CD4-positive, alpha-beta T cell treated with Interleukin-10 for 1 hour (primary cell): ENCODE data around the gene HTT.

ENCODE experiments used
- DNase-seq: peaks from one replicate; pipeline ENCODE4 v3.0.0-alpha.2; 2020

HTT gene

GRCh38 chr4:3074078-3074845, at the start of gene HTT, which contains the start of gene HTT-AS:
HTT (plus strand) TSS chr4:3074681; CDS start chr4:3074826, 145 bp downstream.
HTT-AS (minus strand) TSS chr4:3074538.
- peak; percentile 96 for DNase-seq

- no peak for DNase-seq
Observed at GRCh38 chr4:3025881-3026280, 48.6 kb upstream of the HTT start.

DNA sequence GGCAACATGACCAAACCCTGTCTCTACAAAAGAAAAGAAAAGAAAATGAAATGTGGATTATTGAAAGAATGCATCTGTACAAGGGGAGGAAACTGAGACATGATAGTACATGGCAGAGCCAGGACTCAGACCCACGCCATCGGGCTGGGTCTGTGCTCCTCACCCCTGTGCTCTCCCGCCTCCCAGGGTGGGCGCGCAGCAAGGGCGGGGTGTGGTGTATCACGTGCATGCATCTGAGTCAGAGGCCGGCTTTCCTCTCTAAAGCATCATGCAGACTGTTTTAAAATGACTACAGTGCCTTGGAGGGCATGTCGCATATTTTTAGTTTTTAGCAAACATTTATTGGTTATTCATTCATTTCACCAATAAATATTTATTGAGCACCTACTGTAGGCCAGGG, 47.9 kb upstream of the HTT start:
- no peak for DNase-seq

GRCh38 chr4:3029464-3029863, 45.0 kb upstream of the HTT start:
- DNase-seq, result no peak

- DNase-seq, result no peak
Observed at GRCh38 chr4:3030566-3031356, 43.7 kb upstream of the HTT start.

DNA sequence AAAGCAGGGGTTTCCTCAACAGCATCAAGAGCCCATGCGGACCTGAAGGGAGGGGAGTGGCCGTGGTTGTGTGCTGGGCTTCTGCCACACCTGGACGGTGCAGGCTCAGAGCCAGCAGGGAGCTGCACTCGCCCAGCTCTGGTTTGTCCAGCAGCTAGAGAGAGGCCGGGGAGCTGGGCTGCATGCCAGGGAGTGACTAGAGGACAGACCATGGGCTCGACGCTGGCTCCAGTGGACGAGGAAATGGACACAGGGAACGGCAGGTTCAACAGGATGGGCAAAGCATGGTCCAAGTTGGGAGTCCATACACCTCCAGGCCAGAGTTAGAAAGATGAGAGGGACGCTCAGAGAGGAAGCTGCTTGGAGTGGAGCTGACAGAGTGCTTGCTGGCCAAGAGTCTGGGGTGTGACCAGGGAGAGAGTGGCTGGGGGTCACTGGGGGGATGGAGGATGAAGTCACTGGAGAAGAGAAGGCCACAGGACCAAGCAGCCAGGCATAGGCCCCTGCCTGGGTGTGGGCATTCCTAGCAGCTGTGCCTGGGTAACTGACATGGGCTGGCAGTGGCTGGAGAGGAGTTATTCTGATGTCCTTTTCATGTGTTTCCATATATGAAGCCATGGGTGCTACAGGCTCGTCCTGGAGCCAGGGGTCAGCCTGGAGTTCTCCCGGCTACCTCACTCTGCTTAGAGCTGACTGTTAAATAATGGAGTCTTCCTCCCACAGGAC, 43.0 kb upstream of the HTT start:
- no peak for DNase-seq

GRCh38 chr4:3034231-3034630, 40.2 kb upstream of the HTT start:
- no peak for DNase-seq

- no peak for DNase-seq
Observed at GRCh38 chr4:3035249-3035648, 39.2 kb upstream of the HTT start.

GRCh38 chr4:3035674-3036073, 38.8 kb upstream of the HTT start:
- no peak for DNase-seq

GRCh38 chr4:3036131-3036952, 38.1 kb upstream of the HTT start:
- DNase-seq, result no peak

- DNase-seq, result peak; percentile 22
Observed at GRCh38 chr4:3037957-3038461, 36.5 kb upstream of the HTT start.

GRCh38 chr4:3039706-3040366, 34.6 kb upstream of the HTT start:
- no peak for DNase-seq

DNA sequence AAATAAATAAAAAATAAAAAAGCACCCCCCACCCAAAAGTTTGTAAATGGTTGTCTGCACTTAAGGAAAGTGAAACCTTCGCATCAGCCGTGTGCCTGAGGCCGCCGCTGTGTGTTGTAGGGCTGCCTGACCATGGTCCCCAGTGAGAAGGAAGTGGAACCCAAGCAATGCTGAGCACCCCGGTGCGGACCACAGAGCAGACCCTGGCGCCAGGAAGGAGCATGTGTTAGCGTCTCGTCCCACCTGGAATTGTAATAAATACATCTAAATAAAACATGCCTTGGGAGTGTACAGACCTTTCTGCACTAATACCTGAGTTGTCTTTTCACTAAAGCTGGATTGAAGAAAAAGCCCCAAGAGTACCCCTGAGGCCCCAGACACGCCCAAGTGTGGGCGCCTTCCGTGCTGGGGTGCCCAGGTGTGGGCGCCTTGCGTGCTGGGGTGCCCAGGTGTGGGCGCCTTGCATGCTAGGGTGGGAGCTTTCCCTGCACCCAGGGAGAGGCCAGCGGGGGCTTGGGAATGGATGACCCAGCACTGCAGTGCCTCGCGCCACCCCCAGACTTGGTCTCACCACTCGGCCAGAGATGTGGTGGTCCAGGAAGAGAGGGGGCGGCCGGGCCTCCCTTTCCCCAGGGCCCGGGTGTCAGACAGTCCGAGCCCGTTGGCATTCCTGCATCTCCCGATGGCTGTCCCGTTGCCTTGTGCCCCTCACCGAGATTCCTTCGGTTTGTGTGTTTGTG, 33.9 kb upstream of the HTT start:
- no peak for DNase-seq

DNA sequence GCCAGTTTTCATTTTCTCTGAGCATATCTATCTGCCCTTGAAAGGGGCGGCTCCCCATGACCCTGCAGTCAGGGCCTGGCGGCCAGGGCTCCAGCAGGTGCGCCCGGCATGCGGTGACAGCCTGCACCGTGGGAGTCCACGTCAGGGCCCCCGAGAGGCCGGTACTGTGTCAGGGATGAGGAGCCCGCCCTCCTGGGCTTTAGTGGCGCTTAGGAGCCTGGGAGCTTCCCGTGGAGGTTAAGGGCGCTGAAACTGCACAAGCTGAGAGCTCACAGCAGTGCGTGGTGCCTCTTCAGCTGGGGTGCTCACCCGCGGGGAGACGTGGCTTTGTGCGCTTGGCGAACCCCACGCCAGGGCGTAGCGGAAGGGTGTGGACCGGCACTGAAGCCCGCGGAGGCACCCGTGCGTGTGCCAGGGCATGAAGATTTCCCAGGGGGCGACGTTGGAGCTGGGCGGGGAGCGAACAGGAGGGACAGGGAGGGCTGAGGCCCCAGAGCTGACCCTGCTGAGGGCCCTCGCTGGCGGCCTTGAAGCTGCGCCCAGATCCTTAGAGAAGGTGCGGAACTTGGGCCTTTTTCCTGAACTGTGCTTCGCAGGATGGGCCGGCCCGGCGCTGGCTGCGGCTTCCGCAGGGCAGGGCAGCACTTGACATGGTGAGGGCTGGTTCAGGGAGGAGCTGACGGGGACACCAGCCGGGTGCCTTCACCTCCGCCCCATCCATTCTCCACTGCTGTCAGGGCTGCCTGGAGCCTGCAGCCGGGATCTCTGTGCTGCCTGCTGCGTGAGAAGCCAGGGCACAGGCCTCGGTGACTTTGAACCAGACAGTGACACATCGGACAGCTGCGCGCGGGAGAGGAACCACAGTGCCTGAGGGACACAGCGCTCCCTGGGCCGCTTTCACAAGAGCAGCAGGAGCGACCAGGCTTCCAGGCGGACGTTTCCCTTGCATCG, 33.0 kb upstream of the HTT start:
- peak; percentile 46 for DNase-seq

GRCh38 chr4:3042226-3042625, 32.3 kb upstream of the HTT start:
- no peak for DNase-seq

GRCh38 chr4:3043282-3044020, 31.0 kb upstream of the HTT start:
- DNase-seq, result no peak

DNA sequence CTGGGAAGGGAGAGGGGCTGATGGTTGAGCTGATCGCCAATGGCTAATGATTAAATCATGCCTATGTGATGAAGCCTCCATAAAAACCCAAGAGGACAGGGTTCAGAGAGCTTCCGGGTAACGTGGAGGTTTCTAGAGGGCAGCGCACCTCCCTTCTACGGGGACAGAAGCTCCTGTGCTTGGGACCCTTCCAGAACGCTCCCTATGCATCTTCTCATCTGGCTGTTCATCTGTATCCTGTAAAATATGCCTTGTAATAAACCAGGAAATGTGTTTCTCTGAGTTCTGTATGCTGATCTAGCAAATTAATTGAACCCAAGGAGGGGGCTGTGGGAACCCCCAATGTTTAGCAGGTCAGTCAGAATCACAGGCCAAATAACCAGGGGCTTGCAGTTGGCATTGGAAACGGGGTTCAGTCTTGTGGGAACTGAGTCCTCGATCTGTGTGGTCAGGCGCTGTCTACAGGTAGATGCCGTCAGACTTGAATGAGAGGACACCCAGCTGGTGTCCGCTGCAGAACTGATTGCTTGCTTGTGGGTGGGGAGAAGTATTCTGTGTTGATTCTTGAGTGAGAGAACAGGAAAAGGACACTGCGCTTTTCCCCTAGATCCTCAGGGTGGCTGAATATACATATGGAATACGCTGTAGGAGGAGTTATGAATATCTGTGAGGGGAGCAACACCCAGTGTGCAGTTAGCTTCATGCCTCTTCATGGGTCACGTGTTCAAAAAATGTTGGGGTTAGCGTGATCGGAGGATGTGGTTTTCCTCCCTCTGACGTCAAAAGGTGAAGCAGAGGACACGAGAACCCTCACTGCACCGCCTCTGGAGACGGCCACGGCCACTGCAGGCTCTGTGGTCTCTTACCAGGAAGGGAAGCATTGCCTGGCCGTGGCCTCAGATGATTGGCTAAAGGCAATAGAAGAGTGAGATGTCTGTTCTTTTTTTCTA, 29.3 kb upstream of the HTT start:
- DNase-seq, result peak; percentile 86

DNA sequence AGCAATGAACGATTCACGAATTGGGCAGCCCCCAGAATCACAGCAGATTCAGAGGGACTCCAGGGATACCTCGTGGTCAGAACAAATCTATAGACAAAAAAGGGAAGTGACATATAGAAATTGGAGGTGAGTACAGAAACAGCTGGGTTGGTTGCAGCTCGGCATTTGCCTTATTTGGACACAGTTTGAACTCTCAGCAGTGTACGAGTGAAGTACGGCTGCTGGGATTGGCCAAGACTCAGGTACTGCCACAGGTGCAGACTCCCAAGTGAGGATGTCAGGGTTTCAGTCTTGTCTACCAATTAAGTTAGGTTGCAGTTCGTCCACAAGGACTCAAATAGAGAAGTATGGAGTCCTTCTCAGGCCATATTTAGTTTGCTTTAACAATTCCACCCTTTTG, 28.3 kb upstream of the HTT start:
- DNase-seq, result no peak
